Keratinocyte (primary cell): ENCODE results near the gene MTUS2. TPM values are rescaled to one million over a fixed set of nuclear protein-coding genes. Genes with fewer than 3 reads are reported as not detected.
"Not testable (repeated sequence)": the region's sequence is repeated elsewhere in the genome, so short reads cannot be mapped to it uniquely, and the experiment has no call there.

Experiments used
- DNase-seq: peaks from one replicate; pipeline ENCODE4 v3.0.0-alpha.2; 2011; ENCODE audit warnings: low read depth, missing footprints, low spot score
- FAIRE-seq: peaks from 2 replicates; lab custom pipeline; 2011; peaks lifted over from hg19 to GRCh38; lab: Jason Lieb, UNC
- H2AFZ ChIP-seq: 2 replicates; pipeline ENCODE4 v1.6.0; 2012; ENCODE audit warnings: low read length, control low read depth, inconsistent platforms; ENCODE audit not compliant: control insufficient read depth
- H3K27ac ChIP-seq: 2 replicates; pipeline ENCODE4 v1.5.1; 2011; ENCODE audit warnings: low read length; ENCODE audit not compliant: control insufficient read depth, insufficient read depth
- H3K27me3 ChIP-seq: 3 replicates; pipeline ENCODE4 v1.6.0; 2011; ENCODE audit warnings: low read length; ENCODE audit not compliant: control insufficient read depth, insufficient read depth; ENCODE audit errors: extremely low read depth
- H3K36me3 ChIP-seq, 2 experiments: 2 replicates in 1 of 2; 3 replicates in 1 of 2; pipeline ENCODE4 v1.5.1; 2011; ENCODE audit warnings: low read length in 2 of 2, mild to moderate bottlenecking in 1 of 2; ENCODE audit not compliant: control insufficient read depth in 2 of 2, insufficient read depth in 2 of 2; ENCODE audit errors: extremely low read depth in 1 of 2
- H3K4me1 ChIP-seq: 3 replicates; pipeline ENCODE4 v1.5.1; 2011; ENCODE audit warnings: low read length; ENCODE audit not compliant: control insufficient read depth, insufficient read depth; ENCODE audit errors: extremely low read depth
- H3K4me2 ChIP-seq: 3 replicates; pipeline ENCODE4 v1.6.0; 2011; ENCODE audit warnings: low read depth, low read length; ENCODE audit not compliant: control insufficient read depth, insufficient read depth; ENCODE audit errors: extremely low read depth
- H3K4me3 ChIP-seq, 3 experiments: fragments of 200-600 bp in 1 of 3; sonication (generic) in 1 of 3; 2 replicates in 2 of 3; 3 replicates in 1 of 3; pipeline ENCODE4 v1.5.1; 2011 to 2016; ENCODE audit warnings: low read length in 3 of 3, mild to moderate bottlenecking in 3 of 3, control low read depth in 2 of 3, inconsistent platforms in 1 of 3, low read depth in 1 of 3, mixed read lengths in 1 of 3, mixed run types in 1 of 3, moderate library complexity in 1 of 3; ENCODE audit not compliant: control insufficient read depth in 2 of 3, insufficient read depth in 2 of 3; ENCODE audit errors: extremely low read depth in 1 of 3
- H3K79me2 ChIP-seq: 2 replicates; pipeline ENCODE4 v1.6.0; 2012; ENCODE audit warnings: low read length; ENCODE audit not compliant: control insufficient read depth, insufficient read depth
- H3K9ac ChIP-seq: 3 replicates; pipeline ENCODE4 v1.6.0; 2011; ENCODE audit warnings: low read length; ENCODE audit not compliant: control insufficient read depth, insufficient read depth; ENCODE audit errors: extremely low read depth
- H3K9me1 ChIP-seq: 3 replicates; pipeline ENCODE4 v1.6.0; 2011; ENCODE audit warnings: low read length; ENCODE audit not compliant: control insufficient read depth, insufficient read depth; ENCODE audit errors: extremely low read depth
- H3K9me3 ChIP-seq: 2 replicates; pipeline ENCODE4 v1.5.1; 2012; ENCODE audit warnings: low read depth, low read length; ENCODE audit not compliant: control insufficient read depth
- H4K20me1 ChIP-seq: 3 replicates; pipeline ENCODE4 v1.6.0; 2011; ENCODE audit warnings: low read length; ENCODE audit not compliant: control insufficient read depth, insufficient read depth; ENCODE audit errors: extremely low read depth
- EZH2 ChIP-seq: IDR thresholded peaks from one replicate; pipeline ENCODE4 v1.6.1; 2012; ENCODE audit warnings: inconsistent platforms, mild to moderate bottlenecking, low read length, moderate library complexity
- dilution Hi-C: fragments of 300-500 bp; cut with MboI; formaldehyde crosslinking; loops from one replicate; pipeline ENCODE4 v1.7.0; 2020; ENCODE audit warnings: low sequenced_read_pairs; ENCODE audit not compliant: extremely low pct_ligation_motif_present
- polyA plus RNA-seq, 5 experiments: library from polyadenylated mRNA; depleted of rRNA in 3 of 5; stranded (reverse) in 3 of 5; stranded (forward) in 1 of 5; unstranded in 1 of 5; fragments of >200 nt; gene quantifications; 1 replicate in 1 of 5; 2 replicates in 3 of 5; 3 replicates in 1 of 5; pipeline versions ENCODE4 v1.2.1 to v1.2.3, GENCODE V29; 2011 to 2012; ENCODE audit warnings: missing spikeins in 2 of 5, low read depth in 1 of 5, low replicate concordance in 1 of 5
- TF ChIP-seq, protein P1 (sequence below), 3 experiments: IDR thresholded peaks in 1 of 3; conservative IDR thresholded peaks in 1 of 3; optimal IDR thresholded peaks in 1 of 3; 2 replicates in 2 of 3; 3 replicates in 1 of 3; pipeline versions ENCODE3 to v1.5.1; 2011; ENCODE audit warnings: low read length in 3 of 3, mild to moderate bottlenecking in 3 of 3, moderate library complexity in 2 of 3, control low read depth in 1 of 3, inconsistent platforms in 1 of 3; ENCODE audit not compliant: insufficient read depth in 2 of 3; ENCODE audit errors: extremely low read depth in 1 of 3

MTUS2 gene
- polyA plus RNA-seq, 1 donor (not counting 4 experiments of a cell fraction or from before 2014, with no cell fraction given): 0.17 TPM

GRCh38 chr13:29204651-29205050, 384.5 kb downstream of the MTUS2 start:
- H3K36me3 ChIP-seq: no peaks in the 10 kb centered on the region
- H3K9me1 ChIP-seq: no peaks in the 10 kb centered on the region
- TF ChIP-seq, protein P1, sequence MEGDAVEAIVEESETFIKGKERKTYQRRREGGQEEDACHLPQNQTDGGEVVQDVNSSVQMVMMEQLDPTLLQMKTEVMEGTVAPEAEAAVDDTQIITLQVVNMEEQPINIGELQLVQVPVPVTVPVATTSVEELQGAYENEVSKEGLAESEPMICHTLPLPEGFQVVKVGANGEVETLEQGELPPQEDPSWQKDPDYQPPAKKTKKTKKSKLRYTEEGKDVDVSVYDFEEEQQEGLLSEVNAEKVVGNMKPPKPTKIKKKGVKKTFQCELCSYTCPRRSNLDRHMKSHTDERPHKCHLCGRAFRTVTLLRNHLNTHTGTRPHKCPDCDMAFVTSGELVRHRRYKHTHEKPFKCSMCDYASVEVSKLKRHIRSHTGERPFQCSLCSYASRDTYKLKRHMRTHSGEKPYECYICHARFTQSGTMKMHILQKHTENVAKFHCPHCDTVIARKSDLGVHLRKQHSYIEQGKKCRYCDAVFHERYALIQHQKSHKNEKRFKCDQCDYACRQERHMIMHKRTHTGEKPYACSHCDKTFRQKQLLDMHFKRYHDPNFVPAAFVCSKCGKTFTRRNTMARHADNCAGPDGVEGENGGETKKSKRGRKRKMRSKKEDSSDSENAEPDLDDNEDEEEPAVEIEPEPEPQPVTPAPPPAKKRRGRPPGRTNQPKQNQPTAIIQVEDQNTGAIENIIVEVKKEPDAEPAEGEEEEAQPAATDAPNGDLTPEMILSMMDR (optimal IDR thresholded peaks at IDR 0.05 in 1 of 3, IDR thresholded peaks at IDR 0.05 in 1 of 3, conservative IDR thresholded peaks at IDR 0.05 in 1 of 3; ENCODE audit: extremely low read depth in 1 of 3, insufficient read depth in 2 of 3, low read length in 3 of 3): no peak
- no peak for TF ChIP-seq EZH2
- H3K4me3 ChIP-seq: no peak overlapping the region
- no peaks in the 10 kb centered on the region for H3K4me1 ChIP-seq
- H3K9ac ChIP-seq: no peak overlapping the region
- FAIRE-seq: no peak
- no peak overlapping the region for H3K4me2 ChIP-seq
- H3K27me3 ChIP-seq: no peaks in the 10 kb centered on the region
- no peak overlapping the region for H2AFZ ChIP-seq
- H3K79me2 ChIP-seq: no peaks in the 10 kb centered on the region
- DNase-seq: no peak
- H3K9me3 ChIP-seq: no peaks in the 10 kb centered on the region
- no peak overlapping the region for H3K27ac ChIP-seq
- no peaks in the 10 kb centered on the region for H4K20me1 ChIP-seq
- dilution Hi-C loops: no loop called here

GRCh38 chr13:29210676-29211075, 390.5 kb downstream of the MTUS2 start:
- Histone ChIP-seq H4K20me1 (no peaks in the 10 kb centered on the region), H3K4me1 (no peaks in the 10 kb centered on the region), H3K9ac (no peak overlapping the region), H3K4me3 (no peak overlapping the region), H3K9me1 (no peaks in the 10 kb centered on the region), H3K4me2 (no peak overlapping the region), H3K79me2 (no peaks in the 10 kb centered on the region), H3K27ac (no peak overlapping the region), H3K27me3 (no peaks in the 10 kb centered on the region), H3K9me3 (no peaks in the 10 kb centered on the region), H2AFZ (no peak overlapping the region), H3K36me3 (no peaks in the 10 kb centered on the region)
- no peak for FAIRE-seq
- no peak for DNase-seq
- no peak for TF ChIP-seq EZH2
- TF ChIP-seq, protein P1 (optimal IDR thresholded peaks at IDR 0.05 in 1 of 3, IDR thresholded peaks at IDR 0.05 in 1 of 3, conservative IDR thresholded peaks at IDR 0.05 in 1 of 3; ENCODE audit: extremely low read depth in 1 of 3, insufficient read depth in 2 of 3, low read length in 3 of 3): no peak
- dilution Hi-C loops: no loop called here

DNA sequence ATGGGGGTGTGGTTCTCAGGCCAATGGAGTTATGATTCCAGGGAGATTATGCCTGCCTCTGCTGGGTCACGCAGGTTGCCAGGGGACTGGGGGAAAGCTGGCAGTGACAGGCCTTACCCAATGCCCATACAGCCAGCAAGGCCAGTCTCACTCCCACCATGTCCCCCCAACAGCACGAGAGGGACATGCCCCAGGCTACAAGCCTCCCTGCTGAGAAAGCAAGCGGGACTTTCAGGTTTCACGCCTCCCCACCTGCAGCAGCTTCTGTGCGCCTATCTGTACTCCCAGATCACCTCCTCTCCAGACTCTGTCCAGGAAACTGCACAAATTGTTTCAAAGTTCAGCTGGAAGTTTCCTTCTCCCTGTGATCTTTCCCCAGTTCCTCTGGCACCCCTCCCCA, 391.0 kb downstream of the MTUS2 start:
- FAIRE-seq, H3K9ac ChIP-seq, H3K27ac ChIP-seq, H3K9me3 ChIP-seq, H4K20me1 ChIP-seq, H3K4me3 ChIP-seq, H3K27me3 ChIP-seq, H3K9me1 ChIP-seq, dilution Hi-C loops, H3K4me2 ChIP-seq, H3K4me1 ChIP-seq, H2AFZ ChIP-seq, H3K36me3 ChIP-seq, DNase-seq, H3K79me2 ChIP-seq: not testable (repeated sequence)
